A673 (cell line): ENCODE measurements around the gene CERS5. TPM values are rescaled to one million over a fixed set of nuclear protein-coding genes. Genes with fewer than 3 reads are reported as not detected.

Experiments used
- BruUV-seq: library from RNA; stranded (reverse); fragments of 400-500 nt; replicated peaks from 2 replicates; lab custom pipeline; 2021; lab: Mats Ljungman, UMichigan
- CTCF ChIA-PET: fragments of 300-600 bp; sonication (Branson Sonifier 250); formaldehyde crosslinking; loops from one replicate; lab custom pipeline; 2022; ENCODE audit warnings: antibody characterized with exemption; lab: Charles Lee
- POLR2A ChIA-PET: fragments of 300-600 bp; sonication (Branson Sonifier 250); formaldehyde crosslinking; loops from one replicate; lab custom pipeline; 2022; ENCODE audit warnings: antibody characterized with exemption; ENCODE audit not compliant: low non-redundant PET; lab: Charles Lee
- DNase-seq: peaks from one replicate; pipeline ENCODE4 v3.0.0-alpha.2; 2015; ENCODE audit warnings: low spot score
- H3K27ac ChIP-seq: fragments of 200-600 bp; sonication (generic); 2 replicates; pipeline ENCODE4 v1.5.1; 2016; ENCODE audit warnings: mixed run types, low read depth, mild to moderate bottlenecking, mixed read lengths, antibody characterized with exemption, low read length; ENCODE audit not compliant: poor library complexity, severe bottlenecking
- H3K27me3 ChIP-seq: fragments of 200-600 bp; sonication (generic); replicated peaks from 2 replicates; pipeline ENCODE4 v1.6.1; 2017; ENCODE audit warnings: mixed run types, low read depth, mild to moderate bottlenecking, mixed read lengths, antibody characterized with exemption, low read length; ENCODE audit not compliant: insufficient read depth, poor library complexity
- H3K36me3 ChIP-seq: fragments of 200-600 bp; sonication (generic); 2 replicates; pipeline ENCODE4 v1.6.1; 2016; ENCODE audit warnings: mixed run types, mild to moderate bottlenecking, mixed read lengths, antibody characterized with exemption, low read length; ENCODE audit not compliant: insufficient read depth, poor library complexity, severe bottlenecking
- H3K4me1 ChIP-seq: fragments of 200-600 bp; sonication (generic); 2 replicates; pipeline ENCODE4 v1.6.1; 2017; ENCODE audit warnings: mixed run types, mild to moderate bottlenecking, mixed read lengths, antibody characterized with exemption, low read length; ENCODE audit not compliant: insufficient read depth, poor library complexity, severe bottlenecking
- H3K4me3 ChIP-seq: fragments of 200-600 bp; sonication (generic); 2 replicates; pipeline ENCODE4 v1.5.1; 2016; ENCODE audit warnings: low read depth, mixed run types, mild to moderate bottlenecking, mixed read lengths, low read length; ENCODE audit not compliant: poor library complexity, severe bottlenecking
- H3K9me3 ChIP-seq: fragments of 200-600 bp; sonication (generic); 2 replicates; pipeline ENCODE4 v1.6.1; 2016; ENCODE audit warnings: mixed run types, low read depth, mild to moderate bottlenecking, mixed read lengths, antibody characterized with exemption, low read length; ENCODE audit not compliant: poor library complexity, severe bottlenecking
- CTCF ChIP-seq: fragments of 300-800, 200-600 bp; sonication (generic); conservative IDR thresholded peaks from 2 replicates; pipeline ENCODE4 v1.5.1; 2017; ENCODE audit warnings: low read depth, mild to moderate bottlenecking, antibody characterized with exemption, low read length, moderate library complexity, mixed read lengths
- EZH2 ChIP-seq: fragments of 200-600 bp; sonication (generic); IDR thresholded peaks from 2 replicates; pipeline ENCODE4 v1.6.1; 2017; ENCODE audit warnings: borderline replicate concordance, low read depth, mild to moderate bottlenecking, mixed read lengths, antibody characterized with exemption, low read length; ENCODE audit not compliant: poor library complexity, severe bottlenecking
- intact Hi-C: fragments of 100-400 bp; cut with micrococcal nuclease; formaldehyde crosslinking; loops from one replicate; pipeline ENCODE4 v1.10.0; 2022; ENCODE audit not compliant: unreplicated experiment
- total RNA-seq: library from RNA; stranded (reverse); gene quantifications from 2 replicates; pipeline ENCODE4 v1.2.3, GENCODE V29; 2021

Gene CERS5
- total RNA-seq, 1 experiment from 2014 or later: 57.0 TPM

GRCh38 chr12:50207424-50207823 is 40.3 kb upstream of the CERS5 start:
- Histone ChIP-seq H3K9me3 (no peaks in the 10 kb centered on the region), H3K36me3 (peaks cover 32% of the 10 kb centered on the region), H3K27ac (no peak overlapping the region), H3K4me1 (peaks cover 22% of the 10 kb centered on the region), H3K27me3 (no peaks in the 10 kb centered on the region), H3K4me3 (no peak overlapping the region)
- DNase-seq: no peak
- CTCF ChIA-PET: no interaction called here
- TF ChIP-seq EZH2: no peak
- no peak for TF ChIP-seq CTCF
- BruUV-seq: no TSS peak
- POLR2A ChIA-PET: no interaction called here
- intact Hi-C loops: no loop called here

- Histone ChIP-seq H3K36me3 (peaks cover 36% of the 10 kb centered on the region), H3K9me3 (no peaks in the 10 kb centered on the region), H3K4me1 (peaks cover 5% of the 10 kb centered on the region), H3K4me3 (no peak overlapping the region), H3K27me3 (no peaks in the 10 kb centered on the region), H3K27ac (no peak overlapping the region)
- intact Hi-C loops: no loop called here
- no peak for DNase-seq
- TF ChIP-seq EZH2: no peak
- no peak for TF ChIP-seq CTCF
- CTCF ChIA-PET: interaction anchor here (0.7 kb wide), 2 partner anchors 38 to 78 kb away, joined by 4 to 7 read pairs; partner anchors contain the start of gene CERS5
- no TSS peak for BruUV-seq
- POLR2A ChIA-PET: no interaction called here
These were observed 38.5 kb upstream of the CERS5 start for GRCh38 chr12:50205648-50206047.

- CTCF ChIA-PET: no interaction called here
- Histone ChIP-seq H3K27me3 (no peaks in the 10 kb centered on the region), H3K4me3 (no peak overlapping the region), H3K36me3 (peaks cover 49% of the 10 kb centered on the region), H3K4me1 (no peaks in the 10 kb centered on the region), H3K27ac (no peak overlapping the region), H3K9me3 (no peaks in the 10 kb centered on the region)
- intact Hi-C loops: no loop called here
- no peak for DNase-seq
- TF ChIP-seq EZH2 (no peak), CTCF (no peak)
- BruUV-seq: no TSS peak
- POLR2A ChIA-PET: no interaction called here
These were observed 36.5 kb upstream of the CERS5 start for GRCh38 chr12:50203691-50204090.
